ENCODE measurements around the gene CYTH3.
A peak's percentile ranks its signal among the peaks of the same experiment; 100 is the strongest.

CYTH3 gene

GRCh38 chr7:6149996-6150395 is 122.4 kb downstream of the CYTH3 start:
- no peak for DNase-seq (ENCODE audit: low spot score)

GRCh38 chr7:6148724-6149360 is 123.6 kb downstream of the CYTH3 start:
- no peak for DNase-seq (ENCODE audit: low spot score)

GRCh38 chr7:6147627-6148026 is 124.8 kb downstream of the CYTH3 start:
- no peak for DNase-seq (ENCODE audit: low spot score)

- no peak for DNase-seq (ENCODE audit: low spot score)
Measured at GRCh38 chr7:6146666-6147065, 125.8 kb downstream of the CYTH3 start.

- no peak for DNase-seq (ENCODE audit: low spot score)
Measured at GRCh38 chr7:6143997-6144396, 128.4 kb downstream of the CYTH3 start.

GRCh38 chr7:6142871-6143380 is 129.5 kb downstream of the CYTH3 start:
- DNase-seq (ENCODE audit: low spot score): no peak

GRCh38 chr7:6139189-6139996 is 133.0 kb downstream of the CYTH3 start:
- DNase-seq (ENCODE audit: low spot score): peak; percentile 22

GRCh38 chr7:6136475-6136874 is 135.9 kb downstream of the CYTH3 start:
- DNase-seq (ENCODE audit: low spot score): no peak

GRCh38 chr7:6133249-6133648 is 139.2 kb downstream of the CYTH3 start:
- no peak for DNase-seq (ENCODE audit: low spot score)

- DNase-seq (ENCODE audit: low spot score): no peak
Measured at GRCh38 chr7:6130007-6130587, 142.3 kb downstream of the CYTH3 start.

- DNase-seq (ENCODE audit: low spot score): no peak
Measured at GRCh38 chr7:6128205-6128604, 144.2 kb downstream of the CYTH3 start.

GRCh38 chr7:6127110-6127490 is 145.3 kb downstream of the CYTH3 start:
- no peak for DNase-seq (ENCODE audit: low spot score)

- DNase-seq (ENCODE audit: low spot score): no peak
Measured at GRCh38 chr7:6123843-6124242, 148.6 kb downstream of the CYTH3 start.

GRCh38 chr7:6121141-6121540 is 151.3 kb downstream of the CYTH3 start:
- DNase-seq (ENCODE audit: low spot score): no peak

GRCh38 chr7:6117533-6117932 is 154.9 kb downstream of the CYTH3 start:
- DNase-seq (ENCODE audit: low spot score): no peak

GRCh38 chr7:6116211-6116610 is 156.2 kb downstream of the CYTH3 start:
- no peak for DNase-seq (ENCODE audit: low spot score)
